Liver (tissue), 9 donors: Measurements from ENCODE around the gene ARHGDIA. TPM values are rescaled to one million over a fixed set of nuclear protein-coding genes. Genes with fewer than 3 reads are reported as not detected.

Source experiments
- DNase-seq: peaks from one replicate; pipeline ENCODE4 v3.0.0-alpha.2; 2017; ENCODE audit warnings: low spot score
- H3K27ac ChIP-seq, 2 donors: one replicate each; pipeline ENCODE4 v1.7.0; 2013; ENCODE audit warnings: inconsistent platforms in 2 of 2, low read length in 2 of 2, control low read depth in 1 of 2, low read depth in 1 of 2, mild to moderate bottlenecking in 1 of 2
- H3K27me3 ChIP-seq, 4 donors: one replicate each; pipeline versions ENCODE4 v1.6.1 to v1.7.0; 2013; ENCODE audit warnings: low read length in 3 of 4, inconsistent platforms in 1 of 4, mild to moderate bottlenecking in 1 of 4, moderate library complexity in 1 of 4; ENCODE audit not compliant: control insufficient read depth in 4 of 4, insufficient read depth in 4 of 4
- H3K36me3 ChIP-seq, 4 donors: one replicate each; pipeline versions ENCODE4 v1.6.1 to v1.7.0; 2013; ENCODE audit warnings: low read length in 3 of 4, mild to moderate bottlenecking in 3 of 4, low read depth in 1 of 4, moderate library complexity in 1 of 4; ENCODE audit not compliant: control insufficient read depth in 4 of 4, insufficient read depth in 3 of 4
- H3K4me1 ChIP-seq, 4 donors: one replicate each; pipeline versions ENCODE4 v1.6.1 to v1.7.0; 2013; ENCODE audit warnings: low read length in 3 of 4, mild to moderate bottlenecking in 3 of 4, moderate library complexity in 1 of 4; ENCODE audit not compliant: control insufficient read depth in 4 of 4, insufficient read depth in 4 of 4
- H3K4me3 ChIP-seq, 3 donors: one replicate each; pipeline versions ENCODE4 v1.6.1 to v1.7.0; 2013; ENCODE audit warnings: low read length in 3 of 3, control low read depth in 1 of 3, low read depth in 1 of 3, mild to moderate bottlenecking in 1 of 3
- H3K9ac ChIP-seq, 2 donors: one replicate each; pipeline ENCODE4 v1.7.0; 2013; ENCODE audit warnings: low read length in 2 of 2, mild to moderate bottlenecking in 2 of 2, moderate library complexity in 2 of 2, control low read depth in 1 of 2, low read depth in 1 of 2
- H3K9me3 ChIP-seq, 4 donors: one replicate each; pipeline versions ENCODE4 v1.6.1 to v1.7.0; 2013; ENCODE audit warnings: low read length in 3 of 4; ENCODE audit not compliant: control insufficient read depth in 4 of 4
- ATF3 ChIP-seq: IDR thresholded peaks from 2 replicates; pipeline ENCODE4 v1.6.1; 2016; ENCODE audit warnings: antibody characterized with exemption
- CTCF ChIP-seq: fragments of 150-350 bp; IDR thresholded peaks from 2 replicates; pipeline ENCODE4 v1.5.1; 2017; ENCODE audit warnings: improper control_type of control experiment, low read depth, low read length; ENCODE audit not compliant: missing input control
- EGR1 ChIP-seq, 2 donors: IDR thresholded peaks; 2 replicates each; pipeline ENCODE4 v1.6.1; 2016 to 2018; ENCODE audit warnings: antibody characterized with exemption in 2 of 2, low read depth in 2 of 2
- FOXA1 ChIP-seq: IDR thresholded peaks from 2 replicates; pipeline ENCODE4 v1.6.1; 2016; ENCODE audit warnings: antibody characterized with exemption
- FOXA2 ChIP-seq: IDR thresholded peaks from 2 replicates; pipeline ENCODE4 v1.6.1; 2016; ENCODE audit warnings: antibody characterized with exemption
- GABPA ChIP-seq, 2 donors: IDR thresholded peaks in 1 of 2; conservative IDR thresholded peaks in 1 of 2; 2 replicates each; pipeline ENCODE4 v1.6.1; 2016; ENCODE audit warnings: antibody characterized with exemption in 2 of 2, mild to moderate bottlenecking in 1 of 2, moderate library complexity in 1 of 2
- HNF4A ChIP-seq, 2 donors: conservative IDR thresholded peaks; 2 replicates each; pipeline ENCODE4 v1.6.1; 2016; ENCODE audit warnings: antibody characterized with exemption in 2 of 2, mild to moderate bottlenecking in 2 of 2
- HNF4G ChIP-seq: IDR thresholded peaks from 2 replicates; pipeline ENCODE4 v1.6.1; 2016; ENCODE audit warnings: antibody characterized with exemption
- JUND ChIP-seq, 2 donors: IDR thresholded peaks; 2 replicates each; pipeline ENCODE4 v1.6.1; 2016; ENCODE audit warnings: antibody characterized with exemption in 2 of 2
- MAX ChIP-seq: IDR thresholded peaks from 2 replicates; pipeline ENCODE4 v1.6.1; 2016; ENCODE audit warnings: antibody characterized with exemption
- NR2F2 ChIP-seq: IDR thresholded peaks from 2 replicates; pipeline ENCODE4 v1.6.1; 2016; ENCODE audit warnings: antibody characterized with exemption
- RAD21 ChIP-seq, 2 donors: IDR thresholded peaks; 2 replicates each; pipeline ENCODE4 v1.6.1; 2016; ENCODE audit warnings: antibody characterized with exemption in 2 of 2, mild to moderate bottlenecking in 2 of 2
- REST ChIP-seq: IDR thresholded peaks from 2 replicates; pipeline ENCODE4 v1.6.1; 2016; ENCODE audit warnings: antibody characterized with exemption, mild to moderate bottlenecking
- RXRA ChIP-seq, 2 donors: IDR thresholded peaks; 2 replicates each; pipeline ENCODE4 v1.6.1; 2017 to 2018; ENCODE audit warnings: antibody characterized with exemption in 2 of 2, mild to moderate bottlenecking in 1 of 2
- SP1 ChIP-seq: IDR thresholded peaks from 2 replicates; pipeline ENCODE4 v1.6.1; 2018; ENCODE audit warnings: antibody characterized with exemption, mild to moderate bottlenecking
- TAF1 ChIP-seq: conservative IDR thresholded peaks from 2 replicates; pipeline ENCODE4 v1.6.1; 2016; ENCODE audit warnings: antibody characterized with exemption, mild to moderate bottlenecking
- YY1 ChIP-seq: IDR thresholded peaks from 2 replicates; pipeline ENCODE4 v1.6.1; 2016; ENCODE audit warnings: antibody characterized with exemption, mild to moderate bottlenecking
- ZBTB33 ChIP-seq: IDR thresholded peaks from 2 replicates; pipeline ENCODE4 v1.6.1; 2016; ENCODE audit warnings: antibody characterized with exemption
- WGBS: extraction: QIAGEN DNeasy Blood & Tissue Kit; methylation state at CpG from one replicate; pipeline ENCODE4 v1.1.7; 2013; 5-methylcytosine and 5-hydroxymethylcytosine counted together
- polyA plus RNA-seq, 2 donors: library from polyadenylated mRNA; stranded (reverse) in 1 of 2; unstranded in 1 of 2; fragments of 200-250 nt in 1 of 2; fragments of >200 nt in 1 of 2; fragmentation: Nextera tagmentation in 1 of 2; extraction: Ambion mirVana in 1 of 2; gene quantifications; one replicate each; pipeline versions ENCODE4 v1.2.1 to v1.2.3, GENCODE V29; 2013 to 2015
- total RNA-seq, 2 donors: library from RNA; depleted of rRNA; stranded (reverse); fragments of >200 nt; gene quantifications; one replicate each; pipeline ENCODE4 v1.2.3, GENCODE V29; 2014
- donor health status: healthy.
- donor health status: healthy.
- donor health status: healthy.
- donor health status: healthy.
- donor health status: healthy.

The ARHGDIA gene
- total and polyA plus RNA-seq, 4 donors: 35.5 to 142 (median 75.3) TPM

GRCh38 chr17:81899514-81900166 lies 28.5 kb upstream of the ARHGDIA start:
- Histone ChIP-seq H3K4me1 (peaks cover 2 to 23% (median 12%) of the 10 kb centered on the region in 4 donors), H3K4me3 (no peak overlapping the region), H3K9ac (no peak overlapping the region), H3K36me3 (peaks cover 7 to 38% (median 8%) of the 10 kb centered on the region in 4 donors), H3K9me3 (no peaks in the 10 kb centered on the region), H3K27me3 (no peaks in the 10 kb centered on the region), H3K27ac (no peak overlapping the region)
- 87% methylated on average over 22 of the region's 22 CpGs for WGBS
- TF ChIP-seq RAD21 (IDR thresholded peaks at IDR 0.05): no peak
- no peak for TF ChIP-seq YY1
- no peak for TF ChIP-seq HNF4G
- no peak for TF ChIP-seq MAX
- TF ChIP-seq REST: no peak
- no peak for TF ChIP-seq ATF3
- no peak for TF ChIP-seq FOXA2
- TF ChIP-seq SP1: no peak
- no peak for TF ChIP-seq NR2F2
- TF ChIP-seq EGR1 (IDR thresholded peaks at IDR 0.05; ENCODE audit: low read depth in 2 of 2): no peak
- no peak for TF ChIP-seq JUND (IDR thresholded peaks at IDR 0.05)
- TF ChIP-seq TAF1: no peak
- TF ChIP-seq ZBTB33: no peak
- no peak for TF ChIP-seq CTCF
- no peak for TF ChIP-seq HNF4A (conservative IDR thresholded peaks at IDR 0.05)
- TF ChIP-seq RXRA (IDR thresholded peaks at IDR 0.05): no peak
- no peak for TF ChIP-seq FOXA1
- TF ChIP-seq GABPA (IDR thresholded peaks at IDR 0.05 in 1 of 2, conservative IDR thresholded peaks at IDR 0.05 in 1 of 2): no peak
- no peak for DNase-seq
